ENCODE results near the gene SLC25A45.
"Not testable (repeated sequence)": the region's sequence is repeated elsewhere in the genome, so short reads cannot be mapped to it uniquely, and the experiment has no call there.

DNA sequence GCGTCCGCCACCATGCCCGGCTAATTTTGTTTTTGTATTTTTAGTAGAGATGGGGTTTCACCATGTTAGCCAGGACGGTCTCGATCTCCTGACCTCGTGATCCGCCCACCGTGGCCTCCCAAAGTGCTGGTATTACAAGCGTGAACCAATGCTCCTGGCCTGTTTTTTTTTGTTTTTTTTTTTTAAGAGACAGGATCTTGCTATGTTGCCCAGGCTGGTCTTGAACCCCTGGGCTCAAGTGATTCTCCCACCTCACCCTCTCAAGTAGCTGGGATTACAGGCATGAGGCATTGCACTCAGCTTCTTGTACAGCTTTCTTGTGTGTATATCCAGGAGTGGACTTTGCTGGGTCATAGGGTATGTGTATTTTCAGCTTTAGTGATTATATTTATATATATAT lies 49.9 kb downstream of the SLC25A45 start:
- not testable (repeated sequence) for TF ChIP-seq EZH2 (IDR thresholded peaks at IDR 0.05; ENCODE audit: insufficient read depth, low read length)
- TF ChIP-seq, protein P1, sequence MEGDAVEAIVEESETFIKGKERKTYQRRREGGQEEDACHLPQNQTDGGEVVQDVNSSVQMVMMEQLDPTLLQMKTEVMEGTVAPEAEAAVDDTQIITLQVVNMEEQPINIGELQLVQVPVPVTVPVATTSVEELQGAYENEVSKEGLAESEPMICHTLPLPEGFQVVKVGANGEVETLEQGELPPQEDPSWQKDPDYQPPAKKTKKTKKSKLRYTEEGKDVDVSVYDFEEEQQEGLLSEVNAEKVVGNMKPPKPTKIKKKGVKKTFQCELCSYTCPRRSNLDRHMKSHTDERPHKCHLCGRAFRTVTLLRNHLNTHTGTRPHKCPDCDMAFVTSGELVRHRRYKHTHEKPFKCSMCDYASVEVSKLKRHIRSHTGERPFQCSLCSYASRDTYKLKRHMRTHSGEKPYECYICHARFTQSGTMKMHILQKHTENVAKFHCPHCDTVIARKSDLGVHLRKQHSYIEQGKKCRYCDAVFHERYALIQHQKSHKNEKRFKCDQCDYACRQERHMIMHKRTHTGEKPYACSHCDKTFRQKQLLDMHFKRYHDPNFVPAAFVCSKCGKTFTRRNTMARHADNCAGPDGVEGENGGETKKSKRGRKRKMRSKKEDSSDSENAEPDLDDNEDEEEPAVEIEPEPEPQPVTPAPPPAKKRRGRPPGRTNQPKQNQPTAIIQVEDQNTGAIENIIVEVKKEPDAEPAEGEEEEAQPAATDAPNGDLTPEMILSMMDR (IDR thresholded peaks at IDR 0.05; ENCODE audit: insufficient read depth, low read depth, low read length): not testable (repeated sequence)
